Smooth muscle cell (in vitro differentiated cells): ENCODE measurements around the gene TEX48. TPM values are rescaled to one million over a fixed set of nuclear protein-coding genes. Genes with fewer than 3 reads are reported as not detected.
A peak's percentile ranks its signal among the peaks of the same experiment; 100 is the strongest.

Experiments used
- DNase-seq: peaks from one replicate; lab custom pipeline; 2025; ENCODE audit not compliant: unreplicated experiment; lab: John Stamatoyannopoulos, UW
- H2AFZ ChIP-seq: fragments of 200-600 bp; sonication (generic); 2 replicates; pipeline ENCODE4 v1.6.0; 2016; ENCODE audit warnings: antibody characterized with exemption, low read depth, mild to moderate bottlenecking
- H3F3A ChIP-seq: fragments of 200-600 bp; sonication (generic); 2 replicates; pipeline ENCODE4 v1.6.0; 2017; ENCODE audit warnings: antibody characterized with exemption, low read depth
- H3K27ac ChIP-seq: fragments of 200-600 bp; sonication (generic); 2 replicates; pipeline ENCODE4 v1.5.1; 2016; ENCODE audit warnings: low read depth, mild to moderate bottlenecking
- H3K27me3 ChIP-seq: fragments of 200-600 bp; sonication (generic); 2 replicates; pipeline ENCODE4 v1.6.1; 2016; ENCODE audit warnings: low read depth, mild to moderate bottlenecking
- H3K36me3 ChIP-seq: fragments of 200-600 bp; sonication (generic); 2 replicates; pipeline ENCODE4 v1.5.1; 2016; ENCODE audit warnings: low read depth
- H3K4me1 ChIP-seq: fragments of 200-600 bp; sonication (generic); 2 replicates; pipeline ENCODE4 v1.5.1; 2016; ENCODE audit warnings: low read depth
- H3K4me2 ChIP-seq: fragments of 200-600 bp; sonication (generic); 2 replicates; pipeline ENCODE4 v1.6.0; 2016; ENCODE audit warnings: mild to moderate bottlenecking
- H3K4me3 ChIP-seq: fragments of 200-600 bp; sonication (generic); 2 replicates; pipeline ENCODE4 v1.5.1; 2016; ENCODE audit warnings: mild to moderate bottlenecking
- H3K79me2 ChIP-seq: fragments of 200-600 bp; sonication (generic); 2 replicates; pipeline ENCODE4 v1.6.0; 2016; ENCODE audit warnings: low read depth, mild to moderate bottlenecking
- H3K9ac ChIP-seq: fragments of 200-600 bp; sonication (generic); 2 replicates; pipeline ENCODE4 v1.6.0; 2016; ENCODE audit warnings: low read depth
- H3K9me3 ChIP-seq: fragments of 200-600 bp; sonication (generic); replicated peaks from 2 replicates; pipeline ENCODE4 v1.5.1; 2016; ENCODE audit warnings: low read depth
- H4K20me1 ChIP-seq: fragments of 200-600 bp; sonication (generic); 2 replicates; pipeline ENCODE4 v1.6.0; 2016; ENCODE audit warnings: low read depth
- CTCF ChIP-seq: fragments of 200-600 bp; sonication (generic); IDR thresholded peaks from 2 replicates; pipeline ENCODE4 v1.5.1; 2017; ENCODE audit warnings: borderline replicate concordance, mild to moderate bottlenecking, antibody characterized with exemption; ENCODE audit not compliant: insufficient read depth, poor library complexity, severe bottlenecking
- WGBS: methylation state at CpG from one replicate; pipeline ENCODE4 v1.1.7; 2016; ENCODE audit warnings: low lambda C conversion rate; 5-methylcytosine and 5-hydroxymethylcytosine counted together
- polyA plus RNA-seq: library from polyadenylated mRNA; unstranded; fragments of >200 nt; fragmentation: Nextera tagmentation; extraction: Ambion mirVana; gene quantifications from 2 replicates; pipeline ENCODE4 v1.2.1, GENCODE V29; 2016
- total RNA-seq: library from RNA; depleted of rRNA; stranded (reverse); fragments of >200 nt; gene quantifications from 2 replicates; pipeline ENCODE4 v1.2.3, GENCODE V29; 2014

TEX48 gene
- total and polyA plus RNA-seq, 2 experiments from 2014 or later = not detected

- TF ChIP-seq CTCF = no peak
- Histone ChIP-seq H3K9me3 (no peaks in the 10 kb centered on the region), H4K20me1 (no peaks in the 10 kb centered on the region), H3K9ac (peak overlapping the region; percentile 72), H2AFZ (no peak overlapping the region), H3K4me1 (peaks cover 7% of the 10 kb centered on the region), H3K36me3 (no peaks in the 10 kb centered on the region), H3F3A (peaks cover 15% of the 10 kb centered on the region), H3K27ac (peak overlapping the region; percentile 95), H3K4me2 (peak overlapping the region; percentile 54), H3K27me3 (no peaks in the 10 kb centered on the region), H3K79me2 (no peaks in the 10 kb centered on the region), H3K4me3 (no peak overlapping the region)
- DNase-seq = no peak
- WGBS = 81% methylated on average over 3 of the region's 3 CpGs
These were observed 3.9 kb downstream of the TEX48 start for GRCh38 chr9:114678130-114678529.

GRCh38 chr9:114677418-114677817 lies 4.6 kb downstream of the TEX48 start:
- 9% methylated on average over 3 of the region's 3 CpGs for WGBS
- no peaks in the 10 kb centered on the region for H3K9me3 ChIP-seq
- no peaks in the 10 kb centered on the region for H3K36me3 ChIP-seq
- no peaks in the 10 kb centered on the region for H3K27me3 ChIP-seq
- H4K20me1 ChIP-seq = no peaks in the 10 kb centered on the region
- H2AFZ ChIP-seq = no peak overlapping the region
- peak overlapping the region; percentile 81 for H3K4me2 ChIP-seq
- TF ChIP-seq CTCF = no peak
- H3K9ac ChIP-seq = peak overlapping the region; percentile 80
- peak overlapping the region; percentile 19 for H3K4me3 ChIP-seq
- H3K27ac ChIP-seq = peak overlapping the region; percentile 95
- peaks cover 15% of the 10 kb centered on the region for H3F3A ChIP-seq
- H3K4me1 ChIP-seq = peaks cover 7% of the 10 kb centered on the region
- DNase-seq = peak; percentile 30
- H3K79me2 ChIP-seq = no peaks in the 10 kb centered on the region

- Histone ChIP-seq H4K20me1 (no peaks in the 10 kb centered on the region), H3F3A (peaks cover 15% of the 10 kb centered on the region), H2AFZ (no peak overlapping the region), H3K9me3 (no peaks in the 10 kb centered on the region), H3K79me2 (no peaks in the 10 kb centered on the region), H3K9ac (peak overlapping the region; percentile 80), H3K27me3 (no peaks in the 10 kb centered on the region), H3K4me3 (peak overlapping the region; percentile 19), H3K36me3 (no peaks in the 10 kb centered on the region), H3K27ac (peak overlapping the region; percentile 95), H3K4me1 (peaks cover 7% of the 10 kb centered on the region), H3K4me2 (peak overlapping the region; percentile 81)
- no peak for DNase-seq
- WGBS = 66% methylated on average over 4 of the region's 4 CpGs
- no peak for TF ChIP-seq CTCF
These were observed 5.1 kb downstream of the TEX48 start for GRCh38 chr9:114676901-114677300.

- DNase-seq = no peak
- H4K20me1 ChIP-seq = no peaks in the 10 kb centered on the region
- no peak overlapping the region for H3K4me3 ChIP-seq
- no peak overlapping the region for H2AFZ ChIP-seq
- H3K36me3 ChIP-seq = no peaks in the 10 kb centered on the region
- no peaks in the 10 kb centered on the region for H3K27me3 ChIP-seq
- H3K9ac ChIP-seq = no peak overlapping the region
- peaks cover 15% of the 10 kb centered on the region for H3F3A ChIP-seq
- no peaks in the 10 kb centered on the region for H3K9me3 ChIP-seq
- no peak overlapping the region for H3K4me2 ChIP-seq
- H3K4me1 ChIP-seq = peaks cover 7% of the 10 kb centered on the region
- 64% methylated on average over 3 of the region's 3 CpGs for WGBS
- H3K27ac ChIP-seq = no peak overlapping the region
- TF ChIP-seq CTCF = no peak
- no peaks in the 10 kb centered on the region for H3K79me2 ChIP-seq
These were observed 7.0 kb downstream of the TEX48 start for GRCh38 chr9:114674798-114675540.
